ENCODE measurements around the gene CALHM2.

DNA sequence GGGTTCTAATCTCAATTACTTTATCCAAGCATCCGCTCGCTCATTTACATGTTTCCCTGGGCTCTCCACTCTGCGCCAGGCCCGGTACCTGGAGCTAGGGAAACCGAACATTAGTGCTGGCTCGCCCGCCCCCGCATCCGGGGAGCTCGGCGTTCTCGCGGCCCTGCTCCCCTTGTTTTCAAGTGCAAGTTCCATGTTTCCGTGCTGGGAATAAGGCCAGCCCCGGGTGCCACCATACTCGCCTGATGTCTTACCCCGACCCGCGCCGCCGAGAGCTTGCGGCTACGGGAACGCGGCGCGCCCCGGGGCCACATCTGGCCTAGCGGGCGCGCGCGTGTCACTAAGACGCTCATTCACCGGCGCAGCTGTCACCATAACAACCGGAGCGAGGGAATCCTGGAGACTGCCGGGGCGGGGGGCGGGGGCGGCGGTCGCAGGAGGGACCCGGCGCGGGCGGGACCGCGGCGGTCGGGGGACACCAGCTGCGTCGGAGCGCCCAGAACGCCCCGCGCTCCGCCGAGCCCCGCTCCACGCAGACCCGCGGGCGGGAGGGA, 41.3 kb upstream of the CALHM2 start, which contains the start of gene NEURL1:
- TF ChIP-seq, protein P1, sequence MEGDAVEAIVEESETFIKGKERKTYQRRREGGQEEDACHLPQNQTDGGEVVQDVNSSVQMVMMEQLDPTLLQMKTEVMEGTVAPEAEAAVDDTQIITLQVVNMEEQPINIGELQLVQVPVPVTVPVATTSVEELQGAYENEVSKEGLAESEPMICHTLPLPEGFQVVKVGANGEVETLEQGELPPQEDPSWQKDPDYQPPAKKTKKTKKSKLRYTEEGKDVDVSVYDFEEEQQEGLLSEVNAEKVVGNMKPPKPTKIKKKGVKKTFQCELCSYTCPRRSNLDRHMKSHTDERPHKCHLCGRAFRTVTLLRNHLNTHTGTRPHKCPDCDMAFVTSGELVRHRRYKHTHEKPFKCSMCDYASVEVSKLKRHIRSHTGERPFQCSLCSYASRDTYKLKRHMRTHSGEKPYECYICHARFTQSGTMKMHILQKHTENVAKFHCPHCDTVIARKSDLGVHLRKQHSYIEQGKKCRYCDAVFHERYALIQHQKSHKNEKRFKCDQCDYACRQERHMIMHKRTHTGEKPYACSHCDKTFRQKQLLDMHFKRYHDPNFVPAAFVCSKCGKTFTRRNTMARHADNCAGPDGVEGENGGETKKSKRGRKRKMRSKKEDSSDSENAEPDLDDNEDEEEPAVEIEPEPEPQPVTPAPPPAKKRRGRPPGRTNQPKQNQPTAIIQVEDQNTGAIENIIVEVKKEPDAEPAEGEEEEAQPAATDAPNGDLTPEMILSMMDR (IDR thresholded peaks at IDR 0.05; ENCODE audit: extremely low read depth in 1 of 2, insufficient read depth in 1 of 2, low read depth in 1 of 2, low read length in 2 of 2), result no peak
- no peak for TF ChIP-seq POLR2A (IDR thresholded peaks at IDR 0.05; ENCODE audit: low read depth, low read length)

All from endothelial cell of umbilical vein (primary cell).